ENCODE results near the gene SMOC2. TPM values are rescaled to one million over a fixed set of nuclear protein-coding genes. Genes with fewer than 3 reads are reported as not detected.

The SMOC2 gene, protein sequence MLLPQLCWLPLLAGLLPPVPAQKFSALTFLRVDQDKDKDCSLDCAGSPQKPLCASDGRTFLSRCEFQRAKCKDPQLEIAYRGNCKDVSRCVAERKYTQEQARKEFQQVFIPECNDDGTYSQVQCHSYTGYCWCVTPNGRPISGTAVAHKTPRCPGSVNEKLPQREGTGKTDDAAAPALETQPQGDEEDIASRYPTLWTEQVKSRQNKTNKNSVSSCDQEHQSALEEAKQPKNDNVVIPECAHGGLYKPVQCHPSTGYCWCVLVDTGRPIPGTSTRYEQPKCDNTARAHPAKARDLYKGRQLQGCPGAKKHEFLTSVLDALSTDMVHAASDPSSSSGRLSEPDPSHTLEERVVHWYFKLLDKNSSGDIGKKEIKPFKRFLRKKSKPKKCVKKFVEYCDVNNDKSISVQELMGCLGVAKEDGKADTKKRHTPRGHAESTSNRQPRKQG
- 10 to 100 TPM; 18.9 to 38.2 (median 27.1) TPM for polyA plus RNA-seq (ENCODE audit: insufficient read length in 4 of 4)

DNA sequence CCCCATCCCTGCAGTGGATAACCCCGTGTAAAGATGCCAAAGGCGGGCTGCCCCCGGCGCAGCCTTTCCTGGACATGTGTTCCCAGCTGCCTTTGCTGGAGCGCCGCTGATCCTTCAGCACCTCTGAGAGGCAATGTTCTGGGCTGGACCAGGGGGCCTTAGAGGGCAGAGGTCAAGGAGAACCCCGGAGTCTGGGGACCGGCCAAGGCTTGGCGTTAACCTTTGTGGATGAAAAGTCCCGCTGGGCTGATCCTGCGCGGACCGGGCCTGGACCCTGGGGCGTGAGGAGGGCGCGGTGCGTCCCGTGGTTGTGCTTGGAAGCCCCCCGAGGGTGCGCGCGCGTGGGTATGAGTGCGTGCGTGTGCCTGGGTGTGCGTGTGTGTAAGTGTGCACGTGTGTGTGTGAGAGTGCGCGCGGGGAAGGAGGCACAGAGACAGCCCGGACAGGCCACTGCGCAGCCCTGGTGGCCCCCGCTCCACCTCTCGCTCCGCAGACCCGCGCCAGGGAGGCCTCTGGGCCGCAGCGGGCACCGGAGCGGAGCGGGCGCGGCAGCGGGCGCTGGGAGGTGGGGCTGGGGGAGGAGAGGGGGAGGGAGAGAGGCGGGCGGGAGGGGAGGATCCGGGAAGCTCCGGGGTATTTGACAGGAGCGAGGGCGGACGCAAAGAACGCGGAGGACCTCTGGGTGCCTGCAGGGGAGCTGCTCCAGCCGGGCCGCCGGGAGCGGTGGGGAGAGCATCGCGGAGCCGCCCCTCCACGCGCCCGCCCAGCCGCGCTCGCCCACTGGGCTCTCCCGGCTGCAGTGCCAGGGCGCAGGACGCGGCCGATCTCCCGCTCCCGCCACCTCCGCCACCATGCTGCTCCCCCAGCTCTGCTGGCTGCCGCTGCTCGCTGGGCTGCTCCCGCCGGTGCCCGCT, at the start of gene SMOC2:
SMOC2 (plus strand) TSS at position 665 of the 914 bp plus-strand sequence; CDS start at position 852, 187 bp downstream.
- no peak for DNase-seq (ENCODE audit: low read depth in 4 of 4, low spot score in 2 of 4)

GRCh38 chr6:168393126-168393870, 47.7 kb upstream of the SMOC2 start:
- DNase-seq (ENCODE audit: low read depth in 4 of 4, low spot score in 2 of 4): no peak

GRCh38 chr6:168394606-168395005, 46.4 kb upstream of the SMOC2 start:
- no peak for DNase-seq (ENCODE audit: low read depth in 4 of 4, low spot score in 2 of 4)

DNA sequence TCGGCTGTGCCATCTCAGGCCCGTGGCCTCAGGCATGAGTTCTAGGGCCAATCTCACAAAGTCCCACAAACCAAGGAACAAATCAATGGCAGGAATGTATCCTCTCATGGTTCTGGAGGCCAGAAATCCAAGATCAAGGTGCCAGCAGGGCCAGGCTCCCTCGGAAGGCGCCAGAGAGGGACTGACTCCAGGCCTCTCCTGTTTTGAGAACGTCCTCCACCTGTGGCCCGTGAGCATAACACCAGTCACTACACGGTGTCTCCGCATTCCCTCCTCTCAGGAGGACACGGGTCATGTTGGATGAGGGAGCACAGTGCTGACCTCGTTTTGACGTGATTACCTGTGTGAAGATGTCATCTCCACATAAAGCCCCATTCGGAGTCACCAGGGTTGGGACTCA, 45.0 kb upstream of the SMOC2 start:
- DNase-seq (ENCODE audit: low read depth in 4 of 4, low spot score in 2 of 4): no peak

- no peak for DNase-seq (ENCODE audit: low read depth in 4 of 4, low spot score in 2 of 4)
Observed at GRCh38 chr6:168396561-168396960, 44.4 kb upstream of the SMOC2 start.

- DNase-seq (ENCODE audit: low read depth in 4 of 4, low spot score in 2 of 4): no peak
Observed at GRCh38 chr6:168397012-168397411, 44.0 kb upstream of the SMOC2 start.

- no peak for DNase-seq (ENCODE audit: low read depth in 4 of 4, low spot score in 2 of 4)
Observed at GRCh38 chr6:168400037-168400436, 40.9 kb upstream of the SMOC2 start.

DNA sequence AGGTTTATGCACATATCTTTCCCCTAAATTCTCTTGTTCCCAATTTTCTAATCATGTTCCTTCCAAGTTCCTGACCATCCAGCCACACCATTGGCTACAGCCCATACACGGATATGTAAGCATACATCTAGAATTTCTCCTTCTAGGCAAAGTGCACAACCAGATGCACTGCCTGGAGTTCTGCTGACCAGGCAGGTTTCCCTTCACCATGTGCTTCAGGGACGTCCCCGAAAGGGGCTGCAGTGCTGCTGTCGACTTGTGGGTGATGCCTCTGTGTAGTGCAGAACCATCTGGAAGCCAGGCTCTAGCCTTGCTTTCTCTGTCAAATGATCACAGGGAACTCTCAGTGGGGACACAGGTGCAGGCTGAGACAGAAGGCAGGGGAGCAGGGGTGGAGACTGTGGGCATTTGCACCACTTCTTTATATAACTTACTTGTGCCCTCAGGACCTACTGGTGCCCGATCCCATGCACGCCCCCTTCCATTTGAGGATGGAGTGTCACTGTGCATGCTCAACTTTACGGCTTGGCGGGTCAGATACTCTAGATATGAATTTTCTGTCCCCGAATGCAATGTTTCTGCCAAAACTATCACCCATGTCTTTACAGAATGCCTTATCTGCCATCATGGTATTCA, 37.5 kb upstream of the SMOC2 start:
- DNase-seq (ENCODE audit: low read depth in 4 of 4, low spot score in 2 of 4): no peak

DNA sequence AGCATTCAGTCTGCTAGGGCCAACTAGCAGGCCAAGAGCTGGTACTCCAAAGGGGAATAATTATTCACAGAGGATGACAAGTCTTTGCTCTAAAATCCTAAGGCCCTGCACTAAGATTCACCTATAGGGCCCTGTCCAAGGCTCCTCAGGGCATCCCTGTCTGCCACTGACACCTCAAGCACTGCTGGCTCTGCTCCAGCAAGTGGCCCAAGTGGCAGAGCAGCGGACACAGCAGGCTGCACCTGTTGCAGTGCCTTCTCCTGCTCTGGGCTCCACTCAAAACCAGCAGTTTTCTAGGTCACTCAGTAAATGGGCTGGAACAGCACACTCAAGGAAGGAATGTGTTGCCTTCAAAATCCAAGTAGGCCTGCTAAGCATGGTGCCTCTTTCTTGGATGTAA, 36.4 kb upstream of the SMOC2 start:
- no peak for DNase-seq (ENCODE audit: low read depth in 4 of 4, low spot score in 2 of 4)

DNA sequence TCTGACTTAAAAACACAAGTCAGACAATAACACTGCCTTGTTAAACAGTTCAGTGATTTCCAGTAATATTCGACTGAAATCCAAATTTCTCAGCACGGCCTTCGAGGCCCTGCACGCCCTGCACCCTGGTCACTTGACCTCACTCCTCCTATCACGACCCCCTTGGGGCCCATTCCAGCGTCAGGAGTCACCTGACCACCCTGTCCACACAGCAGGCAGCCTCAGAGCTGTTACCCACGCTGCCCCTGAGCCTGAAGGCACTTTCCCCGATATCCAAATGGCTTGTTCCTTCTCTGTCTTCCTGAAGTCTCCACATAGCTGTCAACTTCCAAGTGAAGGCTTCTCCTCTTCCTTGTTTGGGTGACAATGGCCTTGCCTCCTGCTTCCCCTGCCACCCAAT, 33.1 kb upstream of the SMOC2 start:
- DNase-seq (ENCODE audit: low read depth in 4 of 4, low spot score in 2 of 4): no peak

DNA sequence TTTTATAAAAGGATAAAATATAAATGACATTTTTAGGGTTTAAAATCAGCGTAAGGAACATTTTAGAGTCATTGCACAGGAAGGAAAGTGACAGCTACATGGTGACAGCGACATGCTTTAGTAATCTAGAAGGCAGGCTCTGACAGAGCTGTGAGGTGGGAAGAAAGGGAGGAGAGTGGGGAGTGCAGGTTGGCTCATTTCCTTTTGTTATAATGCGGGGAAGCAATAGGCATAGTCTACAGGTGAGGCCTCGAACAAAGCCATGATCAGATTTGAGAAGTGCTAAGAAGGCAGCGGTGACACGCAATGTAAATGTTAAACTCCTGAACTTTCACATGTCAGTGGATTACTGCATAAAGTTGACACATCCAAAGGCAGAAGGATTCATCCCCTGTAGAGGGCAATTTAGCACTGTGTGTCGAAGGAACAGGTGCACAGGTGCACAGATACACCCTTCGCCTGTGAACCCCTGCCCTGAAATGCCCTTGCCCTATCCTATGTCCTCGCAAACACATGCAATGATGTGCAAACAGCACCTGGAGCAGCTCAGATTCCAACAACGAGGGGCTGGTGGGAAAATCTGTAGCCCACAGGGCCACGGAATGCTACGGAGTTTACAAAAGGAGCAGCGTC, 32.4 kb upstream of the SMOC2 start:
- DNase-seq (ENCODE audit: low read depth in 4 of 4, low spot score in 2 of 4): no peak

DNA sequence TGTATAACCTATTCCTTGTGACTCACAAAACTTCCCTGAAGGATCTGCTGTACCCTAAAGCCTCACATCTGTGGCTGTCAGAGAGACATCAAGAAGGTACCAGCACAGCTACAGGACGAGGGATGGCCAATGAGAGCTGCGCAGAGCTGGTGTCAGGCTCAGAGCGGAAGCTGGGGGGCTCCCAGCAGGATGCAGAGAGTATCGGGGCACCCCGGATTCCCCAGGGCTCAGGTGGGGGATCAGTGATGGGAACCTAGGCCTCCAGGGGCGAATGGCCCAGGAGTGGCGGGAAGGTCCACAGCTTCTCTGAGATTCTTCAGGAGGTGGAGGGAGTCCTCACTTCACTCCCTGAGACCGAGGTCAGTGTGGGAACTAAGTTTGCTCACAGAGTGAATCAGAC, 30.9 kb upstream of the SMOC2 start:
- no peak for DNase-seq (ENCODE audit: low read depth in 4 of 4, low spot score in 2 of 4)

DNA sequence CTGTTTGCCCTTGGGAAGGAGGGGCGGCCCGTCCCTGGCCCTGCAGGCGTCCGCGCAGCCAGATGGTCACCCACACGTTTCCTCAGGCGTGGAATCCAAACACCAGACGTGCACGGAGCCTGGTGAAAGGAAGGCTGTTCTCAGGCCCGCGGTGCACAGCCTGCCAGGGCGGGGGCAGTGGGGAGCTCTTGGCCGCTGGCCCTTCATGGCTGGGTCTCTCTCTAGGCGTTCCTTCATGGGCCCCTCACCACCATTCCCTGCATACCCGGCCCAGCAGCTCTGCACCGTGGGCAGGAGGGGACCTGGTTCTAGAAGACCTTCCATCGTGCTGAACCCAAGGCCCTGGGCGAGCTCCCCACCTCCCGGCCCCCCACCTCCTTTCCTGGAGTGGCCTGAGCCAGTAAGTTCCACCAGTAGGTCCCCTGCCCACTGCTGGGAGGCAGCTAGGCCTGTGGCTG, 30.4 kb upstream of the SMOC2 start:
- DNase-seq (ENCODE audit: low read depth in 4 of 4, low spot score in 2 of 4): no peak

DNA sequence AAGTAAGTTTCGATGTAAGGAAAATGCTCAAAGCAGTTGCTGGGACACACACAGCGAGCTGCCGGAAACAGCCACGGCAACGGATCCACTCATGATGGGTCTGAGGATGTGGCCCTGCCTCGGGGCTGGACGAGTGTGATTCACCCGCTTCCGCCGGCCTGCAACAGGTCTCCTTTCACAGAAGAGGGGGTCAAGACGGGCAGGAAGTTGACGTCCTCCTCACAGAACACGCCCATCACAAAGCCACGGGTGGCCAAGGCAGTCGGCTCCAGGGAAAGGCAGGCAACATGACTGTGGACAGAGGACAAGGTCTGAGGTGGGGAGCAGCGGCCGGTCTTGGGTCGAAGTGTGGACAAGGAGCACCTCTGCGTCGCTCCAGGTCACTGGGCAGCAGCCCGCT, 29.9 kb upstream of the SMOC2 start:
- DNase-seq (ENCODE audit: low read depth in 4 of 4, low spot score in 2 of 4): no peak

GRCh38 chr6:168411793-168412192, 29.2 kb upstream of the SMOC2 start:
- no peak for DNase-seq (ENCODE audit: low read depth in 4 of 4, low spot score in 2 of 4)

DNA sequence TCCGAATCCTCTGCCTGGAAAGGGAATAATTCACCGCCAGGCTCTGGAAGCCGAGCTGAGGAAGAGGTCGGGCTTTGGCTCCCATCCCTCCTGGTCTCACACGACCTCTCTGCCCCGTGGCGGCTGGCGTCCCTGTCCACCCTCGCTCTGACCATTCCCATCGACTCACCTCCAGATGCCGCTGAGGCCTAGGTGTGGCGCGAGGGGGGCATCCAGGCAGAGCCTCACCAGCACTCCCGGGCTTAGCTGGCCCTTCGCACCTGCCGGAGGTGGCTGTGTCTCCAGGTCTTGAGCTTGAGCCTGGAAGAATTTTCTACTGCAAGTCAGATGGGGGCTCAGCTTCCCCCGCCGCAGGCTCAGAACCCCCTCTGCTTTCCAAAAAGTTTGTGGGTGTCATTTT, 28.5 kb upstream of the SMOC2 start:
- DNase-seq (ENCODE audit: low read depth in 4 of 4, low spot score in 2 of 4): no peak

GRCh38 chr6:168413018-168413720, 27.8 kb upstream of the SMOC2 start:
- no peak for DNase-seq (ENCODE audit: low read depth in 4 of 4, low spot score in 2 of 4)

GRCh38 chr6:168413856-168414255, 27.1 kb upstream of the SMOC2 start:
- no peak for DNase-seq (ENCODE audit: low read depth in 4 of 4, low spot score in 2 of 4)

All from left renal cortex interstitium (tissue), 4 donors.